ENCODE data around the gene BMS1.
A peak's percentile ranks its signal among the peaks of the same experiment; 100 is the strongest.
"Not testable (repeated sequence)": the region's sequence is repeated elsewhere in the genome, so short reads cannot be mapped to it uniquely, and the experiment has no call there.

BMS1 gene

GRCh38 chr10:42859256-42859655 is 76.7 kb downstream of the BMS1 start:
- no peak overlapping the region for H2AFZ ChIP-seq (ENCODE audit: low read depth, low read length)
- no peak overlapping the region for H3K9ac ChIP-seq (ENCODE audit: low read length)
- H3K23ac ChIP-seq (ENCODE audit: low read length in 2 of 2) = no peak overlapping the region
- no peak overlapping the region for H3K27ac ChIP-seq (ENCODE audit: low read length, poor library complexity, severe bottlenecking)
- DNase-seq = no peak
- H3K27me3 ChIP-seq (ENCODE audit: control insufficient read depth in 1 of 2, insufficient read depth in 1 of 2, low read length in 2 of 2) = peaks cover 24 to 39% of the 10 kb centered on the region in 2 experiments
- no peaks in the 10 kb centered on the region for H3K79me1 ChIP-seq (replicated peaks; ENCODE audit: low read length, poor library complexity, severe bottlenecking)
- H2BK12ac ChIP-seq (ENCODE audit: low read length in 2 of 2) = no peak overlapping the region
- no peak overlapping the region for H2BK5ac ChIP-seq (ENCODE audit: low read depth, low read length, poor library complexity, severe bottlenecking)
- H4K8ac ChIP-seq (ENCODE audit: low read length) = no peak overlapping the region
- no peak overlapping the region for H2BK15ac ChIP-seq (ENCODE audit: low read depth, poor library complexity, severe bottlenecking)
- H3K36me3 ChIP-seq (ENCODE audit: control insufficient read depth in 1 of 2, insufficient read depth in 2 of 2, low read depth in 1 of 2, low read length in 2 of 2) = no peaks in the 10 kb centered on the region
- H3K18ac ChIP-seq (ENCODE audit: low read depth in 1 of 2, low read length in 2 of 2) = no peak overlapping the region
- no peak overlapping the region for H3K4me2 ChIP-seq (ENCODE audit: low read length, poor library complexity, severe bottlenecking)
- no peak overlapping the region for H2BK120ac ChIP-seq (ENCODE audit: low read depth, low read length)
- no peak overlapping the region for H2AK5ac ChIP-seq (ENCODE audit: low read length, severe bottlenecking)
- H3K4me1 ChIP-seq (ENCODE audit: control insufficient read depth, insufficient read depth, low read depth, low read length) = no peaks in the 10 kb centered on the region
- H3K4me3 ChIP-seq (ENCODE audit: insufficient read depth in 1 of 2, low read depth in 1 of 2, low read length in 2 of 2) = peak overlapping the region in 1 of 2 experiments; percentile 26
- H3K4ac ChIP-seq (ENCODE audit: low read depth in 1 of 2, low read length in 2 of 2) = no peak overlapping the region
- H3K14ac ChIP-seq (ENCODE audit: low read length in 2 of 2) = no peak overlapping the region
- no peak overlapping the region for H4K91ac ChIP-seq (ENCODE audit: low read length)
- H3K9me3 ChIP-seq (ENCODE audit: control insufficient read depth, low read length) = no peaks in the 10 kb centered on the region
- 78% methylated on average over 15 of the region's 15 CpGs for WGBS

- not testable (repeated sequence) for H4K8ac ChIP-seq (ENCODE audit: low read length)
Observed at GRCh38 chr10:42860016-42860415, 77.4 kb downstream of the BMS1 start.

GRCh38 chr10:42862801-42863200 is 80.2 kb downstream of the BMS1 start:
- H3K4me1 ChIP-seq (ENCODE audit: control insufficient read depth, insufficient read depth, low read depth, low read length); H2BK15ac ChIP-seq (ENCODE audit: low read depth, poor library complexity, severe bottlenecking); H3K9ac ChIP-seq (ENCODE audit: low read length); H2AFZ ChIP-seq (ENCODE audit: low read depth, low read length); H3K14ac ChIP-seq (ENCODE audit: low read length in 2 of 2); H3K79me1 ChIP-seq (replicated peaks; ENCODE audit: low read length, poor library complexity, severe bottlenecking); H3K4me2 ChIP-seq (ENCODE audit: low read length, poor library complexity, severe bottlenecking); H3K36me3 ChIP-seq (ENCODE audit: control insufficient read depth in 1 of 2, insufficient read depth in 2 of 2, low read depth in 1 of 2, low read length in 2 of 2); H3K18ac ChIP-seq (ENCODE audit: low read depth in 1 of 2, low read length in 2 of 2); H4K8ac ChIP-seq (ENCODE audit: low read length); H2AK5ac ChIP-seq (ENCODE audit: low read length, severe bottlenecking); H3K4ac ChIP-seq (ENCODE audit: low read depth in 1 of 2, low read length in 2 of 2); DNase-seq; H2BK120ac ChIP-seq (ENCODE audit: low read depth, low read length); H2BK5ac ChIP-seq (ENCODE audit: low read depth, low read length, poor library complexity, severe bottlenecking); H3K4me3 ChIP-seq (ENCODE audit: insufficient read depth in 1 of 2, low read depth in 1 of 2, low read length in 2 of 2); H4K91ac ChIP-seq (ENCODE audit: low read length); H3K9me3 ChIP-seq (ENCODE audit: control insufficient read depth, low read length); H2BK12ac ChIP-seq (ENCODE audit: low read length in 2 of 2); H3K27ac ChIP-seq (ENCODE audit: low read length, poor library complexity, severe bottlenecking); H3K23ac ChIP-seq (ENCODE audit: low read length in 2 of 2): not testable (repeated sequence)
- WGBS = 83% methylated on average over 4 of the region's 6 CpGs
- H3K27me3 ChIP-seq (ENCODE audit: control insufficient read depth in 1 of 2, insufficient read depth in 1 of 2, low read length in 2 of 2) = peaks cover 38 to 60% of the 10 kb centered on the region in 2 experiments

More at GRCh38 chr10:42860016-42860415, 77.4 kb downstream of the BMS1 start:
- H3K27me3 ChIP-seq (ENCODE audit: control insufficient read depth in 1 of 2, insufficient read depth in 1 of 2, low read length in 2 of 2) = peaks cover 32 to 47% of the 10 kb centered on the region in 2 experiments
- H3K14ac ChIP-seq (ENCODE audit: low read length in 2 of 2); H3K4ac ChIP-seq (ENCODE audit: low read depth in 1 of 2, low read length in 2 of 2); H2BK5ac ChIP-seq (ENCODE audit: low read depth, low read length, poor library complexity, severe bottlenecking); H2AK5ac ChIP-seq (ENCODE audit: low read length, severe bottlenecking); H3K36me3 ChIP-seq (ENCODE audit: control insufficient read depth in 1 of 2, insufficient read depth in 2 of 2, low read depth in 1 of 2, low read length in 2 of 2); H2BK12ac ChIP-seq (ENCODE audit: low read length in 2 of 2); H3K4me3 ChIP-seq (ENCODE audit: insufficient read depth in 1 of 2, low read depth in 1 of 2, low read length in 2 of 2); H4K91ac ChIP-seq (ENCODE audit: low read length); H3K4me1 ChIP-seq (ENCODE audit: control insufficient read depth, insufficient read depth, low read depth, low read length); H3K18ac ChIP-seq (ENCODE audit: low read depth in 1 of 2, low read length in 2 of 2); H3K4me2 ChIP-seq (ENCODE audit: low read length, poor library complexity, severe bottlenecking); H3K23ac ChIP-seq (ENCODE audit: low read length in 2 of 2); H2BK120ac ChIP-seq (ENCODE audit: low read depth, low read length); H3K79me1 ChIP-seq (replicated peaks; ENCODE audit: low read length, poor library complexity, severe bottlenecking); DNase-seq; H3K9ac ChIP-seq (ENCODE audit: low read length); H3K9me3 ChIP-seq (ENCODE audit: control insufficient read depth, low read length); H2BK15ac ChIP-seq (ENCODE audit: low read depth, poor library complexity, severe bottlenecking); H2AFZ ChIP-seq (ENCODE audit: low read depth, low read length); H3K27ac ChIP-seq (ENCODE audit: low read length, poor library complexity, severe bottlenecking): not testable (repeated sequence)
- 92% methylated on average over 10 of the region's 11 CpGs for WGBS

GRCh38 chr10:42864575-42864974 is 82.0 kb downstream of the BMS1 start:
- no peak overlapping the region for H2BK12ac ChIP-seq (ENCODE audit: low read length in 2 of 2)
- H4K8ac ChIP-seq (ENCODE audit: low read length) = peak overlapping the region; percentile 37
- H3K4me2 ChIP-seq (ENCODE audit: low read length, poor library complexity, severe bottlenecking) = no peak overlapping the region
- 33% methylated on average over 3 of the region's 8 CpGs for WGBS
- peaks cover 32 to 50% of the 10 kb centered on the region in 2 experiments for H3K27me3 ChIP-seq (ENCODE audit: control insufficient read depth in 1 of 2, insufficient read depth in 1 of 2, low read length in 2 of 2)
- peak; percentile 21 for DNase-seq
- H2BK120ac ChIP-seq (ENCODE audit: low read depth, low read length) = no peak overlapping the region
- H3K14ac ChIP-seq (ENCODE audit: low read length in 2 of 2) = no peak overlapping the region
- H2BK5ac ChIP-seq (ENCODE audit: low read depth, low read length, poor library complexity, severe bottlenecking) = no peak overlapping the region
- H3K23ac ChIP-seq (ENCODE audit: low read length in 2 of 2) = no peak overlapping the region
- H3K27ac ChIP-seq (ENCODE audit: low read length, poor library complexity, severe bottlenecking) = no peak overlapping the region
- no peak overlapping the region for H2AFZ ChIP-seq (ENCODE audit: low read depth, low read length)
- H2AK5ac ChIP-seq (ENCODE audit: low read length, severe bottlenecking) = no peak overlapping the region
- H3K9ac ChIP-seq (ENCODE audit: low read length) = no peak overlapping the region
- H3K36me3 ChIP-seq (ENCODE audit: control insufficient read depth in 1 of 2, insufficient read depth in 2 of 2, low read depth in 1 of 2, low read length in 2 of 2) = no peaks in the 10 kb centered on the region
- H2BK15ac ChIP-seq (ENCODE audit: low read depth, poor library complexity, severe bottlenecking) = no peak overlapping the region
- H3K79me1 ChIP-seq (replicated peaks; ENCODE audit: low read length, poor library complexity, severe bottlenecking) = no peaks in the 10 kb centered on the region
- no peak overlapping the region for H4K91ac ChIP-seq (ENCODE audit: low read length)
- H3K4ac ChIP-seq (ENCODE audit: low read depth in 1 of 2, low read length in 2 of 2) = no peak overlapping the region
- no peak overlapping the region for H3K4me3 ChIP-seq (ENCODE audit: insufficient read depth in 1 of 2, low read depth in 1 of 2, low read length in 2 of 2)
- H3K9me3 ChIP-seq (ENCODE audit: control insufficient read depth, low read length) = no peaks in the 10 kb centered on the region
- H3K4me1 ChIP-seq (ENCODE audit: control insufficient read depth, insufficient read depth, low read depth, low read length) = peaks cover 9% of the 10 kb centered on the region
- H3K18ac ChIP-seq (ENCODE audit: low read depth in 1 of 2, low read length in 2 of 2) = no peak overlapping the region
